GM19397 (cell line): ENCODE data around the gene CCBE1.

Experiments used
- ATAC-seq: cut with Tn5 transposase; IDR thresholded peaks from one replicate; pipeline ENCODE4 v1.9.1; 2021; ENCODE audit warnings: mild to moderate bottlenecking, moderate library complexity; ENCODE audit not compliant: unreplicated experiment

Gene CCBE1

GRCh38 chr18:59423259-59423658 is 274.0 kb downstream of the CCBE1 start:
- ATAC-seq = no peak

GRCh38 chr18:59420244-59420643 is 277.0 kb downstream of the CCBE1 start:
- ATAC-seq = no peak

GRCh38 chr18:59419386-59419785 is 277.8 kb downstream of the CCBE1 start:
- no peak for ATAC-seq

- ATAC-seq = no peak
Observed at GRCh38 chr18:59416818-59417217, 280.4 kb downstream of the CCBE1 start.

GRCh38 chr18:59414111-59414653 is 283.0 kb downstream of the CCBE1 start:
- no peak for ATAC-seq

GRCh38 chr18:59402432-59403090 is 294.7 kb downstream of the CCBE1 start:
- ATAC-seq = peak; percentile 95

- no peak for ATAC-seq
Observed at GRCh38 chr18:59400407-59400806, 296.8 kb downstream of the CCBE1 start.

- ATAC-seq = no peak
Observed at GRCh38 chr18:59395226-59396175, 301.7 kb downstream of the CCBE1 start.

GRCh38 chr18:59393381-59393780 is 303.8 kb downstream of the CCBE1 start:
- no peak for ATAC-seq

GRCh38 chr18:59388817-59389216 is 308.4 kb downstream of the CCBE1 start:
- ATAC-seq = no peak

- no peak for ATAC-seq
Observed at GRCh38 chr18:59387687-59388565, 309.3 kb downstream of the CCBE1 start.

- ATAC-seq = no peak
Observed at GRCh38 chr18:59386909-59387686, 310.1 kb downstream of the CCBE1 start.

GRCh38 chr18:59385191-59385590 is 312.0 kb downstream of the CCBE1 start:
- ATAC-seq = no peak

GRCh38 chr18:59383851-59384250 is 313.4 kb downstream of the CCBE1 start:
- no peak for ATAC-seq

- ATAC-seq = no peak
Observed at GRCh38 chr18:59382383-59382782, 314.8 kb downstream of the CCBE1 start.

GRCh38 chr18:59381949-59382348 is 315.3 kb downstream of the CCBE1 start:
- ATAC-seq = no peak
